ENCODE data around the gene CFAP61. TPM values are rescaled to one million over a fixed set of nuclear protein-coding genes. Genes with fewer than 3 reads are reported as not detected.
"Not testable (repeated sequence)": the region's sequence is repeated elsewhere in the genome, so short reads cannot be mapped to it uniquely, and the experiment has no call there.

CFAP61 gene
- total and polyA plus RNA-seq, 9 of the 15 experiments (the other 6 are each of a cell fraction or from before 2014, with no cell fraction given): 0.11 TPM; not detected in 8

DNA sequence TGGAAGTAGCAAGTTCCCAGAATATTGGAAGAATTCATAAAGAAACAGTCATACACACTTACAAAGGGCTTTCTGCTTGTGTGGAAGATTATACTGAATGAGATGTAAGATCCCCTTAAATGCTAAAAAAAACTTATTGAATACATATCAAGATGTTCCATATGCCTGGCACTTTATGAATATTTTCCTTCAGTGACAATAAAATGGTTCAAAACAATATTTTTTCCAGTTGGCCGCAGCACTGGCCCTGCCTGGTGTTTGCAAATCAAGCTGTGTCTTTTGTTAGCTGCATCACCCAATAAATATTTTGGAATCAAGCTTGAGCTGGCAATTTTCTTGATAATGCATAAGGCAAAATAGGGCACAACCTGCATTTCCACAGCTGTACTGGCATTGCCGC lies 51.2 kb downstream of the CFAP61 start:
- Histone ChIP-seq H3K4me2 (ENCODE audit: insufficient read depth, low read length) (no peak overlapping the region), H3K36me3 (ENCODE audit: control insufficient read depth, insufficient read depth, low read length) (no peaks in the 10 kb centered on the region), H3K9me1 (ENCODE audit: control insufficient read depth, insufficient read depth, low read length) (no peaks in the 10 kb centered on the region), H3K9ac (ENCODE audit: insufficient read depth in 1 of 2, low read depth in 2 of 2, low read length in 2 of 2) (no peak overlapping the region), H3K79me2 (ENCODE audit: control insufficient read depth, insufficient read depth, low read length) (no peaks in the 10 kb centered on the region), H3K9me3 (replicated peaks; ENCODE audit: control insufficient read depth, insufficient read depth, low read depth, low read length) (no peaks in the 10 kb centered on the region), H3K27me3 (ENCODE audit: control insufficient read depth in 2 of 2, insufficient read depth in 2 of 2, low read length in 2 of 2) (peaks cover 0 to 4% of the 10 kb centered on the region in 2 experiments; a peak in 1 of 5 replicates), H3K4me1 (replicated peaks in 1 of 2; ENCODE audit: control insufficient read depth in 2 of 2, insufficient read depth in 2 of 2, low read length in 2 of 2) (no peaks in the 10 kb centered on the region), H2AFZ (ENCODE audit: low read depth, low read length) (no peak overlapping the region), H3K4me3 (no peak overlapping the region), H4K20me1 (replicated peaks; ENCODE audit: control insufficient read depth, insufficient read depth, low read length) (no peaks in the 10 kb centered on the region), H3K27ac (ENCODE audit: extremely low read depth, low read depth, low read length) (no peak overlapping the region)
- TF ChIP-seq MCM3 (IDR thresholded peaks at IDR 0.05): no peak
- TF ChIP-seq ZNF507 (tag; conservative IDR thresholded peaks at IDR 0.05): no peak
- TF ChIP-seq PTBP1 (IDR thresholded peaks at IDR 0.05; ENCODE audit: low read depth, low read length): no peak
- no peak for TF ChIP-seq RFX7 (CRISPR knock-in tag; IDR thresholded peaks at IDR 0.05)
- no peak for TF ChIP-seq PHF21A (IDR thresholded peaks at IDR 0.05; ENCODE audit: borderline replicate concordance, low read depth)
- TF ChIP-seq ZNF384 (IDR thresholded peaks at IDR 0.05; ENCODE audit: low read depth, low read length): no peak
- TF ChIP-seq GABPA (tag; conservative IDR thresholded peaks at IDR 0.05; ENCODE audit: low read depth): no peak
- DNase-seq (ENCODE audit: extremely low read depth in 1 of 4, low spot score in 3 of 4): no peak
- no TSS peak for BruUV-seq (replicated peaks)
- intact Hi-C loops (cut with micrococcal nuclease): no loop called here
- ATAC-seq: no peak
- WGBS (ENCODE audit: insufficient coverage, low coverage, missing lambda C conversion rate): 0% methylated on average over 2 of the region's 2 CpGs
- in situ Hi-C loops (cut with MboI): no loop called here
- POLR2A ChIA-PET: no interaction called here
- FAIRE-seq: no peak
- CTCF ChIA-PET (ENCODE audit: low intra/inter-chr PET ratio): no interaction called here

DNA sequence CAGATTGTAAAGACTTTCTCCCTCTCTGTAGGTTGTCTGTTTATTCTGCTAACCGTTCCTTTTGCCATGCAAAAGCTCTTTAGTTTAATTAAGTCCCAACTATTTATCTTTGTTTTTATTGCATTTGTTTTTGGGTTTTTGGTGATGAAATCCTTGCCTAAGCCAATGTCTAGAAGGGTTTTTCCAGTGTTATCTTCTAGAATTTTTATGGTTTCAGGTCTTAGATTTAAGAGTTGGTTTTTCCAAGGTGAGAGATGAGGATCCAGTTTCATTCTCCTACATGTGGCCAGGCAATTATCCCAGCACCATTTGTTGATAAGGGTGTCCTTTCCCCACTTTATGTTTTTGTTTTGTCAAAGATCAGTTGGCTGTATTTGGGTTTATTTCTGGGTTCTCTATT lies 70.9 kb downstream of the CFAP61 start:
- H3K27me3 ChIP-seq (ENCODE audit: control insufficient read depth in 2 of 2, insufficient read depth in 2 of 2, low read length in 2 of 2); CTCF ChIA-PET (ENCODE audit: low intra/inter-chr PET ratio); H3K36me3 ChIP-seq (ENCODE audit: control insufficient read depth, insufficient read depth, low read length); H3K4me1 ChIP-seq (replicated peaks in 1 of 2; ENCODE audit: control insufficient read depth in 2 of 2, insufficient read depth in 2 of 2, low read length in 2 of 2); H3K9me3 ChIP-seq (replicated peaks; ENCODE audit: control insufficient read depth, insufficient read depth, low read depth, low read length); intact Hi-C loops (cut with micrococcal nuclease); H3K4me2 ChIP-seq (ENCODE audit: insufficient read depth, low read length); H3K79me2 ChIP-seq (ENCODE audit: control insufficient read depth, insufficient read depth, low read length); H4K20me1 ChIP-seq (replicated peaks; ENCODE audit: control insufficient read depth, insufficient read depth, low read length); BruUV-seq (replicated peaks); H3K9ac ChIP-seq (ENCODE audit: insufficient read depth in 1 of 2, low read depth in 2 of 2, low read length in 2 of 2); ATAC-seq; POLR2A ChIA-PET; FAIRE-seq; H2AFZ ChIP-seq (ENCODE audit: low read depth, low read length); H3K9me1 ChIP-seq (ENCODE audit: control insufficient read depth, insufficient read depth, low read length); H3K27ac ChIP-seq (ENCODE audit: extremely low read depth, low read depth, low read length); H3K4me3 ChIP-seq; in situ Hi-C loops (cut with MboI); DNase-seq (ENCODE audit: extremely low read depth in 1 of 4, low spot score in 3 of 4): not testable (repeated sequence)
- WGBS (ENCODE audit: insufficient coverage, low coverage, missing lambda C conversion rate): 0% methylated on average over 1 of the region's 1 CpG
